NOMO-1 treated with DMSO at 0.1 percent for 48 hours (cell line): ENCODE measurements around the gene UNC45B.
"Not testable (repeated sequence)": the region's sequence is repeated elsewhere in the genome, so short reads cannot be mapped to it uniquely, and the experiment has no call there.

Experiments used
- DNase-seq: peaks from one replicate; lab custom pipeline; 2025; ENCODE audit not compliant: unreplicated experiment; lab: John Stamatoyannopoulos, UW

UNC45B gene

DNA sequence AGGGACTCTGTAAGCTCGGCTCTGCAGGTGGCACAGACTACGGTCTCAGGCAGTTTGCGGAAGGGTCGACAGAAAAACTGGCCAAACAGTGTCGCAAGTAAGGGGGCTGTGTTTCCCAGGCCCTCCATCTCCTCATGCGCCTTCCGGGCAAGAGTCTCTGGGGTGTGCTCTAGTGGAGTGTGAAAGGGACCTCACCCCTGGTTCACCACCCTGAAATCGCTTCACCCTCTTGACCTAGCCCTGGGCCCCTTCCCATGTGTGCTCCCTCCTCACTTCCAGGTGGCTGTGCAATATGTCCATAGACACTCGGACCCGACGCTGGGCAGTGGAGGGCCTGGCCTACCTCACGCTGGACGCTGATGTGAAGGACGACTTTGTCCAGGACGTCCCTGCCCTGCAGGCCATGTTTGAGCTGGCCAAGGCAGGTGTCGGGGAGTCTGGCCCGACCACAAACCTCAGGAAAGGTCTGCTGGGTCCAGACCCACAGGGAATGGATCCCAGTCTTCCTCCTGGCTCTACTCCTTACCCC is 22.3 kb downstream of the UNC45B start:
- DNase-seq: no peak

DNA sequence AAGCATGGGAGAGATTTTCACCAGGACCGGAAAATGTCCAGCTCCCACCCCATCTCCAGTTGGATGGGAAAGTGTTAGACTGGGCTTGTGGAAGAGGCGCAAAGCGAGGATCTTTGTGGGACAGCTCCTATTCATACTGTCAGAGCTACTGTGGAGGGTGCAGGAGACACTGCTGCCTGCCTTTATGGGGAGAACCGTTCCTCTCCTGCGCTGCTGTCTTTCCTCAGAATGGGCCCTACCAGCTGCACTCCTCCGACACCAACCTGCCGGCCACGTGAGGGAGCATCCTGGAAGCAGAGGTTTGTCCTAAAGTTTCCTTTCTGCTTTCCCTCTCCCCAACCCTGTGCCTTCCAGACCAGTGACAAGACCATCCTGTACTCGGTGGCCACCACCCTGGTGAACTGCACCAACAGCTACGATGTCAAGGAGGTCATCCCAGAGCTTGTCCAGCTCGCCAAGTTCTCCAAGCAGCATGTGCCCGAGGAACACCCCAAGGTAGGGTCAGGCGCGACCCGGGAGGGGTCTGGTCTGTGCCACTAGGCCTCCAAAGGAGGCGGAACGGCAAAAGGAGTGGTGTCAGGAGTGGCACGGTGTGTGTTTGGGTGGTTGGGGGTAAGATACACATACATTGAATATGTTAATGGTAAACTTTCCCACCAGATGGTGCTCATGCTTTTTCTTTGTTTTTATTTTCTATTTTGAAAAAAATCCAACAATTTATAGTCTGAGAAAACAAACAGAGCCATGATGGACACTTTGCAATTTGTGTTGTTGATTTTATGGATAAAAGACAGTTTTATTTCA is 23.6 kb downstream of the UNC45B start:
- peak; percentile 41 for DNase-seq

DNA sequence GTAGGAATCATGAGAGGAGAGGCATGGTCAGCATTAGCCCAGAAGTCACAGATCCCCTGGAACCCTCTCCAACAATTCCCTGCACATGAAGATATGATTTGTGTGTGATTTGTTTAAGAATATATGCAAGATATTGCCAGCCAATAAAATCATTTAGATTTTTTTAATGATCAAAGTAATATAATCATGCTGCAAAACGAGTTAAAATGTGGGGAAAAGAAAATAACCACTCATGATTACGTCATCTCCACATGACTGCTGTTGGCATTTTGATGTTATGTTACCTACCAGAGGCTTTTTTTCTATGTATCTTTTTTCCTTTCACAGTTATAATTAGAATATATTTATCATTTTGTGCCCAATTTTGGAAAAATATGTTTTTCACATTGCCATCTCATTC is 24.2 kb downstream of the UNC45B start:
- DNase-seq: no peak

DNA sequence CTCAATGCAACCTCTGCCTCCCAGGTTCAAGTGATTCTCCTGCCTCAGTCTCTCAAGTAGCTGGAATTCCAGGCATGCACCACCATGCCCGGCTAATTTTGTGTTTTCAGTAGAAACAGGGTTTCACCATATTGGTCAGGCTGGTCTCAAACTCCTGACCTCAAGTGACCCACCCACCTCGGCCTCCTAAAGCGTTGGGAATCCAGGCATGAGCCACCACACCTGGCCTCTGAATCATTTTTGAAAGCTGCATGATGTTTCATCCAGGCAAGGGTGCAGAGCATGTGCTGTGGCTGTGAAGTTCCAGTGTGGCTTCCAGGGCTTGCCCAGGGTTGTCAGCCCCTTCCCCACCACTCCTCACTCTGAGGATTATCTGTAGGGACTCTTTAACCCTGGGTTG is 24.7 kb downstream of the UNC45B start:
- not testable (repeated sequence) for DNase-seq

DNA sequence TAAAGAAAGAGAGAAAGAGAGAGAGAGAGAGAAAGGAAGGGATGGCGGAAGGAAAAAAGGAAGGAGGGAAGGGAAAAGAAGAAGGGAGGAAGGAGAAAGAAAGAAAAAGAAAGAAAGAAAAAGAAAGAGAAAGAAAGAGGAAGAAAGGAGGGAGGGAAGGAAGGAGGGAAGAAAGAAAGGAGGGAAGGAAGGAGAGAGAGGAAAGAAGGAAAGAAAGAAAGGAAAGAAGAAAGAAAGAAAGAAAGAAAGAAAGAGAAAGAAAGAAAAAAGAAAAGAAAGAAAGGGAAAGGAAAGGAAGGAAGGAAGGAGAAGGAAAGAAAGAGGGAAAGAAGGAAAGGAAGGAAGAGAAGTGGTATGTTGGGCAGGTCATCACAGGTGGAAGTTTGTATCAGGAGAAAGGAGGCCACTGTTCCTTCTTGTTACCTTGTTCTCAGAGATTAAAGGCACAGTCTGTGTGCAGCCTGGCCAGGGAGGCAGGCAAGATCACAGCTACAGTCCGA is 27.3 kb downstream of the UNC45B start:
- DNase-seq: no peak

DNA sequence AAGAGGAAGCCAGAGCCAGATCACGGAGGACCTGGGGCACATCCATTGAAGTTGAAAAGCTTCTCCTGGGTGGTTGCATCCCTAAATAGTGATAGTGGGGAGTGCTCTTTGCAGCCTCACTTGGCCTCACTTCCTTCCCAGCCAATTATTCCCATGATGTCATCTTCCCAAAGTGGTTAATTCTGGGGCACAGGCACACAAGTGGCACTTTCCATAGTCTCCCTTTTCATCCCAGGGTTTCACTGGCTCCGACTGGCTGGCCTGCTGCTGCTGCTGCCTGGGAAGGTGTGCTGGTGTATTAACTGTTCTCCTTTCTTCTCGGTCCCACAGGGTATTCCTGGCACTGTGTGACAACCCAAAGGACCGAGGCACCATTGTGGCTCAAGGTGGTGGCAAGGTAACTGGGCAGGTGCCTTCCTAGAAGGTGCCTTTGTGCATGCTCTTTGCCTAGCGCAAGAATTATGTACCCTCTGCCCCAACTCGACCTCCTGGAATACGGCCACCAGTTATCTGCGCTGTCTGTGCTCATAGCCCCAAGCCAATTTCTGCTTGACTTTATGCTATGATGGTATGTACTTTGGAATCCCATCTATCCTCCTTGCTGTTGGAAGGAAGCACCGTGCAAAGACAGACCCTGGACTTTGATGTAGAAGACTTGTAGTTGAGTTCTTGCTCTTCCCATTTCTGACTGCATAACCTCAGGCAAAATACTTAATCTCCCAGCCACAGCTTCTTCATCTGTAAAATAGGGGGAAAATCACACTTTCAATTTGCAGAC is 28.2 kb downstream of the UNC45B start:
- no peak for DNase-seq

DNA sequence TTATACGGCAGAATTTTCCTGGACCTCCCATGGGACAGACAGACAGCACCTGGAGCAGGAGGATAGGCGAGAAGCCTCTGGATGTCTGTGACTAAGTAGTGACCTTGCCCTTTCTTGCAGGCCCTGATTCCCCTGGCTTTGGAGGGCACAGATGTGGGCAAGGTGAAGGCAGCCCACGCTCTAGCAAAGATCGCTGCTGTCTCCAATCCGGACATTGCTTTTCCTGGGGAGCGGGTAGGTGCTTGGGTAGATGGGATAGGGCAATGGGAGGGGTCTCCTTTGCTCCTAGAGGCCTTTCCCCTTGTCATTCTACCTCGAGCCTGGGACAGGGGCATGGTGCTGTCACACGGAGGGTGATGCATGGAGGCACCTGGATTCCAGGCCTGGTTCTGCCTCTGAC is 29.3 kb downstream of the UNC45B start:
- no peak for DNase-seq

DNA sequence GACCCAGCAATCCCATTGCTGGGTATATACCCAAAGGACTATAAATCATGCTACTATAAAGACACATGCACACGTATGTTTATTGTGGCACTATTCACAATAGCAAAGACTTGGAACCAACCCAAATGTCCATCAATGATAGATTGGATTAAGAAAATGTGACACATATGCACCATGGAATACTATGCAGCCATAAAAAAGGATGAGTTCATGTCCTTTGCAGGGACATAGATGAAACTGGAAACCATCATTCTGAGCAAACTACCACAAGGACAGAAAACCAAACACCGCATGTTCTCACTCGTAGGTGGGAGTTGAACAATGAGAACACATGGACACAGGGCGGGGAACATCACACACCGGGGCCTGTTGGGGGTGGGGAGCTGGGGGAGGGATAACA is 31.8 kb downstream of the UNC45B start:
- not testable (repeated sequence) for DNase-seq

DNA sequence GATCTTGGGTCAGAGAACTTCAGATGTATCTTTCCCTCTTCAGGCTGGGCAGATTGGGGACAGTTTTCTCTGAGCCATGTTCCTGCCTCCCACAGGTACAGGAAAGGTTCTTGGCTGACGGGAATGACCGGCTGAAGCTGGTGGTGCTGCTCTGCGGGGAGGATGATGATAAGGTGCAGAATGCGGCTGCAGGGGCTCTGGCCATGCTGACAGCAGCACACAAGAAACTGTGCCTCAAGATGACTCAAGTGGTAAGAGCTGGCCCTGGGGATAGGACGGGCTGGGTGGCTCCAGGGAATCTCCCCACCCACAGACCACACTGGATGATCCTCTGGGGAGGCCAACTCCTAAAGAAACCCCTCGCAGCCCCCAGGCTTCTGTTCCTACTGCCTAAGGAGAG is 35.7 kb downstream of the UNC45B start:
- no peak for DNase-seq

DNA sequence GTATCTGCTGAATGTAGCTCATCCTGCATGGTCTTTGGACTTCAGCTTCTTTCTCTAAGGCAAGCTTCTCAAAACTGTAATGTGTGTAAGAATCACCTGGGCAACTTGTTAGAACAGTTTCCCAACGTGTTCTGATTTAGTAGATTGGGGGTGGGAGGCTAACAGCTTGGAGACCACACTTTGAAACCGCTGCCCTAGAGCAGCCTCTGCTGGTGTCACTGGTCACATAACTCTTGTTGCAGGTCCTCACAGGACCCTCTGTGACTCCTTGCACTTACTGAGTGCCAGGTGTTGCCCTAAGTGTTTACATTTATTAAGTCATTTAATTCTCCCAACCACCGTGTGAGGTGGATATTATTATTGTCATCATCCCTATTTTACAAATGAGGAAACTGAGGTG is 36.7 kb downstream of the UNC45B start:
- no peak for DNase-seq

DNA sequence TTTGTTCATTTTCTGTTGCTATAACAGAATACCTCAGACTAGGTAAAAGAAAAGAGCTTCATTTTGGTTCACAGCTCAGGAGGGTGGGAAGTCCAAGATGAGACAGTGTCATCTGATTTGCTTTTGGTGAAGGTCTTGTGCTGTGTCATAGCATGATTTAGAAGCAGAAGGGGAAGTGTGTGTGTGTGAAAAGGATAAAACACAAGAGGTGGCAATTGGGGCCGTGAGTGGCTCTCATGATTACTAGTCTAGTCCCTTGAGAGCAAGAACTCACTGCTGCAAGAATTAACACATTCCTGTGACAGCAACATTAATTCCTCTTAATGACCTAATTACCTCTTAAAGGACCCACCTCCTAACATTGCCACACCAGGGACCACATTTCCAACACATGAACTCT is 38.2 kb downstream of the UNC45B start:
- peak; percentile 30 for DNase-seq

DNA sequence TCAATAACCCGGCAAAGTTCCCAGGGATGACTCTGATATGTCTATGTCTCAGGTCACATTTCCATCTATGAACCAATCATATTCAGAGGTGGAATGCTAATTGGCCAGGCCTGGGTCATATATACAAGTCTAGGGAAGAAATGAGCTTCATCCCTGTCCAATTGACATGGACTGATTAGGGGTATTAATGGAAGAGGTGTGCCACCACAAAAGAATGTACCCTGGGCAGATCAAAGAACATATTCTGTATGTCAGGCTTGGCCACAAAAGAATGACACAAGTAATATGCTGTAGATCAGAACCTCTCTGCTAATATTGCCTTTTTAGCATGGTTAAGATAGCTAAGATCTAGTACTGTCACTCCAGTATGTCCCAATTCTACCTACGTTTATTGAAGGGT is 39.9 kb downstream of the UNC45B start:
- no peak for DNase-seq

DNA sequence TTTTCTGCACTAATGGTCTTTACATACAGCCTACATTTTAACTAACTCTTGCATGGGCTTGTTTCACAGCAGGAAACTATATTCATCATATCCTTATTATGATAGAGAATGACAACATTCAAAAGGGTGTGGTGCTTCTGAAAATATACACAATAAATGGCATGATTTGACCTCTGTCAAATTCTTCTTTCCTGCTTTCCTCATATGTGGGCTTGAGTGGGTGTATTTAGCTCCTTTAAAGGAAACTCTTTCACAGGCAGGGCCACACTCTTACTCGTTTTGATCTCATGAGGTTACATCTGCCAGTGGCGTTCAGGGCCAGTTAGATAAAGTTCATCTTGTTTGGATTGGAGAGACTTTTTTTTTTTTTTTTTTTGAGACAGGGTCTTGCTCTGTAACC is 40.5 kb downstream of the UNC45B start:
- no peak for DNase-seq

DNA sequence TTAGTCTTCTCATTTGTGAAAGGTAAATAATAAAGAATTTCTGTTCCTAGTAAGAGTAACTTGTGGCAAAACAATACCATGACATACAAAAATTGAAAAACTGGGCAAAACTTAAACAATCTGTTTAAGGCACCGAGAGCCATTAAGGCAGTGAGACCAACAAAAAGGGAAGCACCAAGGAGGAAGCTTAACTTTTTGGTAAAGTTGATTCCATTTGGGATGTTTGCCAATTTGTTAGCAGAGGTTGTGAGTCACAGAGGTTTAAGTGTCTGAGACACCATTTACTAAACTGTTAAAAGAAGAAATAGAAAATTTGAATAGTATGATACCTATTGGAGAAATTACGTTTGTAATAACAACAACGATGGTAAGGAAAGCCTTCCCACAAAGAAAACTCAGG is 41.7 kb downstream of the UNC45B start:
- peak; percentile 85 for DNase-seq

DNA sequence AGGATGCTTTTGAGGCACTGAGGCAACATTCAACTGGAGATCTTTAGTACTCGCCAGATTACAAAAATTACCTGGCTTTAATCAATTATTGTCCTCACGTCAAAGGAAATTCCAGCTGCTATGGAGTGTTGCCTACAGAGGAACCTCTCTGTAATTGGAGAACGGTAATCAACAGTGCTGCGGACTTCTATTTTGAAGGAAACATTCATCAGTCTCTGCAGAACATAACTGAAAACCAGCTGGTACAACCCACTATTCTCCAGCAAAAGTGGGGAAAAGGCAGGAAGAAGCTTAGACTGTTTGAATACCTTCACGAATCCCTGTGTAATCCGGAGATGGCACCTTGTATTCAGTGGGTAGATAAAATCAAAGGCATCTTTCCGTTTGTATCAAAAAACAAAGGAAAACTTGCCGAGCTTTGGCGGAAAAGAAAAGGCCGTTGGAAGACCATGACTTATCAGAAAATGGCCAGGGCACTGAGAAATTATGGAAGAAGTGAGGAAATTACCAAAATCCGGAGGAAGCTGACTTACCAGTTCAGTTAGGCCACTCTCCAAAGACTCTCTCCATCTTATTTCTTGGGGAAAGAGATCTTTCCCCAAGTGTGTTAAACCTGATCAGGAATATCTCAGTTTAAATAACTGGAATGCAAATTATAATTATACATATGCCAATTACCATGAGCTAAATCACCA is 43.5 kb downstream of the UNC45B start:
- no peak for DNase-seq

DNA sequence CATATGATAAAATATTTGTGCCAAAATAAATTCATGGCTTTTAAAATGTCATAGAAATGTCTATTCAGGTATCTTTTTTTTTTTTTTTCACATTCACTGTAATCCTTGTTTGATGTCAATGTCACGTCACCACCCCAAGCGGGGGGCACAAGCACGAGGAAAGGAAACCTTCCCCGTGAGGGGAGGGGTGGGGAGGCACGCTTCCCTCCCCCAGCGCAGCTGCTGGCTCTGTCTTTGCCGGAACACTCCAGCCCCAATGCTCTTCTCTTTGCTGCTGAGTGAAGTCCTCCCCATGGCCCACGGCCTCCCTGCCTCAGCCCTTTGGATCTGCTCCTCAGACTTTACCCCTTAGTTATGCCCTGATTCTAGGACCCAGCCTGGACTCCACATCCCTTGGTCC is 45.1 kb downstream of the UNC45B start:
- no peak for DNase-seq

DNA sequence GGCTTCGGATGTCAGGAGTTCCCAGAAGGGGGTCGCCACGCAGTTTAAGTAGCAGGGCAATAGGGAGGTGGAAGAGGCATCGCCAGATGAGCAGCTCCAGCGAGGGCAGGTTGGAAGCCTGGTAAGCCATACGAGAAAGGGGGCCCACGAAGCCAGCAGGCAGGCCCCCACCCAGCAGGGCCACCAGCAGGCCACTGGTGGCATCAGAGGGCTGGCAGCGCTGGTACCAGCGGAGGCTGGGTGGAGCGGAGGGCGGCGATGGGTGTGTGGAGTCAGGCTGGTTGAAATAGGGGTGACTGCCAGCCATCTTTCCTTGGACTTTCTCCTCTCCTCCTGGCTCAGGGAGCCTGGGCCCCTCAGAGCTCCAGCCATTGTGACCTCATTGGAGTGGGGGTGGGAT is 46.4 kb downstream of the UNC45B start, which contains the start of gene SLC35G3:
Gene SLC35G3, minus strand, starts transcription at position 393 of the 400 bp plus-strand sequence. Its CDS starts 86 bp downstream, at position 307.
- not testable (repeated sequence) for DNase-seq

DNA sequence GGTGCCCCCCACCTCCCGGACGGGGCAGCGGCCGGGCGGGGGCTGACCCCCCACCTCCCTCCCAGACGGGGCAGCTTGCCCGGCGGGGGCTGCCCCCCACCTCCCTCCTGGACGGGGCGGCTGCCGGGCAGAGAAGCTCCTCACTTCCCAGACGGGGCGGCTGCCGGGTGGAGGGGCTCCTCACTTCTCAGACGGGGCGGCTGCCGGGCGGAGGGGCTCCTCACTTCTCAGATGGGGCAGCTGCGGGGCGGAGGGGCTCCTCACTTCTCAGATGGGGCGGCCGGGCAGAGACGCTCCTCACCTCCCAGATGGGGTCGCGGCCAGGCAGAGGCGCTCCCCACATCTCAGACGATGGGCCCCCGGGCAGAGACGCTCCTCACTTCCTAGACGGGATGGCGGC is 47.4 kb downstream of the UNC45B start:
- DNase-seq: not testable (repeated sequence)

DNA sequence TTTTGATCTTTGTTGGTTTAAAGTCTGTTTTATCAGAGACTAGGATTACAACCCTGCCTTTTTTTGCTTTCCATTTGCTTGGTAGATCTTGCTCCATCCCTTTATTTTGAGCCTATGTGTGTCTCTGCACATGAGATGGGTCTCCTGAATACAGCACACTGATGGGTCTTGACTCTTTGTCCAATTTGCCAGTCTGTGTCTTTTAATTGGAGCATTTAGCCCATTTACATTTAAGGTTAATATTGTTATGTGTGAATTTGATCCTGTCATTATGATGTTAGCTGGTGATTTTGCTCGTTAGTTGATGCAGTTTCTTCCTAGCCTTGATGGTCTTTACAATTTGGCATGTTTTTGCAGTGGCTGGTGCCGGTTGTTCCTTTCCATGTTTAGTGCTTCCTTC is 55.0 kb downstream of the UNC45B start:
- not testable (repeated sequence) for DNase-seq

DNA sequence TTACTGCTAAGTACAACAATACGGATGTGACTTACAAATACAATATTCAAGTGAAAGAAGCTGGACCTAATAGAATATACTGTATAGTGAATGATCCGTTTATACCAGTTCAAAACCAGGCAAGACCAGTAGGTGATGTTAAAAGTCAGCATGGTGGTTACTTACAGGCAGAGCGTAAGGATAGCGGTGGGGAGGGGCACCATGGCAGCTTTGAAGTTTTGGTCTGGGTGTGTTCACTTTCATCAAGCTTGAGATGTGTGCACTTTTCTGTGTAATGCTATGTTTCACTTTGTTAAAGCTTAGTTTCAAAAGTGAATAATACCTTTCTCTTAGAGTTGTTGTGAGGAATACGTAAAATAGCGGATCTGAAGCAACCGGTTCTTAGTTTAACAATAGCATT is 63.1 kb downstream of the UNC45B start:
- no peak for DNase-seq

DNA sequence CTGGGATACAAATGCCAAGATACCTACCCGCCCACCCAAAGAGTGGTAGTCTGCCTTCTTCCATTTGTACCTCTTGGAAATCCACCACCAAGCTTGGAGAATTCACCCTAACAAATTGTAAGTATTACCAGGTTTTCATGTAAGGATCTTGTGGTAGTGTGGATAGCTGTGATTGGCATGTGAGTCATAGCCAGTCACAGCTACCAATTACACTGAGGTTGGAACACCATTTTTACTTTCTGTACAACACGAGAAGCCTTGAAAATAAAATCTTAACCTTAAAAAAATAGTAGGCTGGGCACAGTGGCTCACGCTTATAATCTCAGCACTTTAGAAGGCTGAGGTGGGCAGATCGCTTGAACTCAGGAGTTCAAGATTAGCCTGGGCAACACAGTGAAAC is 65.1 kb downstream of the UNC45B start:
- DNase-seq: no peak
